ENCODE results near the gene GADL1.

Gene GADL1

DNA sequence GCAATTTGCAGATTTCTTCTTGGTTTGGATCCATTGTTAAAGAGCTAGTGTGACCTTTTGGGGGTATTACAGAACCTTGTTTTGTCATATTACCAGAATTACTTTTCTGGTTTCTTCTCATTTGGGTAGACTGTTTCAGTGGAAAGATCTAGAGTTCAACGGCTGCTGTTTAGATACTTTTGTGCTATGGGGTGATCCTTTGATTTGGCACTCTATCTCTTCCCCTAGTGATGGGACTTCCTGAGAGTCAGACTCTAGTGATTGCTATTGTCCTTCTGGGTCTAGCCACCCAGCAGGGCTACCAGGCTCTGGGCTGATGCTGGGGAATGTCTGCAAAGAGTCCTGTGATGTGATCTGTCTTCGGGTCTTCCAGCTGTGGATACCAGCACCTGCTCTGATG, 46.3 kb upstream of the GADL1 start:
- TF ChIP-seq POLR2AphosphoS5 (IDR thresholded peaks at IDR 0.05; ENCODE audit: low read depth, low read length) (no peak), FOXP2 (optimal IDR thresholded peaks at IDR 0.05; ENCODE audit: borderline replicate concordance, extremely low read depth, extremely low read length, insufficient read depth) (no peak), REST (IDR thresholded peaks at IDR 0.05; ENCODE audit: insufficient read depth in 1 of 2, low read depth in 2 of 2, low read length in 2 of 2) (no peak), SIN3A (IDR thresholded peaks at IDR 0.05; ENCODE audit: borderline replicate concordance, insufficient read depth, low read length) (no peak), TAF1 (IDR thresholded peaks at IDR 0.05; ENCODE audit: borderline replicate concordance, insufficient read depth, low read length) (no peak)

DNA sequence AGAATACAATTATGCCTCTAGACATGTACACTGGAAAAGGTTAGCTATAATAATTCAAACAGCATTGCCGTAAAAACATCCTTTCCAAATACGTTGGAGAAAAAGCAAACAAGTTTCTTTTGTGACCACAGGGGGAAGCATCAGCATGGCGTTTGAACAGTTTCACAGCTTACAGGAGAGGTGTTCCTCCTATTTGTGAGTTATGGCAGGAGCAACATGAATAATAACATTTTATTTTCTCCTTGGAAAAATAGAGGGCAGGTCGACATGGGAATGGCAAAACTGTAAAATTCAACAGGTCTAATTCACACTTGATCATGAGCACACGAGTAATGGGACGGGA, 39.7 kb upstream of the GADL1 start:
- TF ChIP-seq FOXP2 (optimal IDR thresholded peaks at IDR 0.05; ENCODE audit: borderline replicate concordance, extremely low read depth, extremely low read length, insufficient read depth) (no peak), POLR2AphosphoS5 (IDR thresholded peaks at IDR 0.05; ENCODE audit: low read depth, low read length) (no peak), TAF1 (IDR thresholded peaks at IDR 0.05; ENCODE audit: borderline replicate concordance, insufficient read depth, low read length) (no peak), REST (IDR thresholded peaks at IDR 0.05; ENCODE audit: insufficient read depth in 1 of 2, low read depth in 2 of 2, low read length in 2 of 2) (no peak), SIN3A (IDR thresholded peaks at IDR 0.05; ENCODE audit: borderline replicate concordance, insufficient read depth, low read length) (no peak)

DNA sequence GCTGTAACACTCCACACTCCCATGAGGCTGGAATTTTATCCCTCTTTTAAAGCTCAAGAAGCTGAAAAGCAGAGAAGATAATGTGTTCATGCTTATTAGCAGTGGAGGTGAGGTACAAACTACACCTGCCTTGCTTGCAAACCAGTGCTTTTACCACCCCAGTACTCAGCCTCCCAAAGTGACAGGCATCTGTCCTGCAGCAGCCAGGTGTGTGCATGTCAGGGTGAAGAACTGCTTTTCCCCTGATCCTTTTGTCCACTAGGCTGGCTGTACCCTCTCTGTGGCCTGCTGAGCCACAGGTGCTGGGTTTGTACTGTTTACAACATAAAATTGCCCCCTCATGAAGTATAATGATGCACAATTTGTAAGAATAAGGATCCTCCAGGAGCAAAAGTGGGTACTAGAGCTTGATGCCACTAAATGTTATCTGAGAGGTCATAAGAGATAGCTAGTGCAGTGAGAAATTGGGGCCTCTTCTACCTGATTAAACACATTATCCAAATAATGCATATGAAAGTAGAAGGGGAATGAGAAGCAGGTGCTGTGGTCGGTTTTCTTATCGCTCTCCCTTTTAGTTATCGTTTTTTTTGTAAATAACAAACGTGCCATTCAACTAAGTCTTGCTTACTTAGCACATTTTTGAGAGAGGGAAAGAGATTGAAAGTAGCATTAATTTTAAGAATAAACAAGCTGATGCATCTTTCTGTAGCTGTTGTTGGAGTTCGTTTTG, 39.2 kb upstream of the GADL1 start:
- TF ChIP-seq POLR2AphosphoS5 (IDR thresholded peaks at IDR 0.05; ENCODE audit: low read depth, low read length) (no peak), SIN3A (IDR thresholded peaks at IDR 0.05; ENCODE audit: borderline replicate concordance, insufficient read depth, low read length) (no peak), TAF1 (IDR thresholded peaks at IDR 0.05; ENCODE audit: borderline replicate concordance, insufficient read depth, low read length) (no peak), REST (IDR thresholded peaks at IDR 0.05; ENCODE audit: insufficient read depth in 1 of 2, low read depth in 2 of 2, low read length in 2 of 2) (no peak), FOXP2 (optimal IDR thresholded peaks at IDR 0.05; ENCODE audit: borderline replicate concordance, extremely low read depth, extremely low read length, insufficient read depth) (no peak)

DNA sequence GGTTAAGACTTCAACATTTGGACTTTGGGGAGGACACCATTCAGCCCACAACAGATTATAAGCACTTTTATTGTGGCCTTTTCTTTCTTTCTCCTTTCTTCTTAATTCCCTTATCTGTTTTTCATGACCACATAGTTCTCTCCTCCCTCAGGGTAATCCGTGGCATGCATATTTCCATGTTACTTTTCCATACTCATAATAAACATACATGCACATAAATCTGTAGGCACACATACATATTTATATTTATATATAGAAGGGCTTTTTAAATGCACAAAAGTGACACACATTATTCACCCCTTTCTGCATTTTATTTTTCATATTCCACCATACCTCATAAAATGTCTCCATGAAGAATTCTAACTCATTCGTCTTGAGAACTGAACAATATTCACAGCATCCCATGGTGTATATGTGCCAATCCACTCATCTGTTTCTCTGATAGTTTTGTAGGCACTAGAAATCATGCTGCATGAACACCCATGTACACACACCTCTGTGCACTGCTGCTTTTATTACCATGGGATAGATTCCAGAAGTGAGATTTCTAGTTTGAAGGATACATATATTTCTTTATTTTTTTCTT, 38.1 kb upstream of the GADL1 start:
- no peak for TF ChIP-seq TAF1 (IDR thresholded peaks at IDR 0.05; ENCODE audit: borderline replicate concordance, insufficient read depth, low read length)
- TF ChIP-seq FOXP2 (optimal IDR thresholded peaks at IDR 0.05; ENCODE audit: borderline replicate concordance, extremely low read depth, extremely low read length, insufficient read depth), result no peak
- TF ChIP-seq SIN3A (IDR thresholded peaks at IDR 0.05; ENCODE audit: borderline replicate concordance, insufficient read depth, low read length), result no peak

DNA sequence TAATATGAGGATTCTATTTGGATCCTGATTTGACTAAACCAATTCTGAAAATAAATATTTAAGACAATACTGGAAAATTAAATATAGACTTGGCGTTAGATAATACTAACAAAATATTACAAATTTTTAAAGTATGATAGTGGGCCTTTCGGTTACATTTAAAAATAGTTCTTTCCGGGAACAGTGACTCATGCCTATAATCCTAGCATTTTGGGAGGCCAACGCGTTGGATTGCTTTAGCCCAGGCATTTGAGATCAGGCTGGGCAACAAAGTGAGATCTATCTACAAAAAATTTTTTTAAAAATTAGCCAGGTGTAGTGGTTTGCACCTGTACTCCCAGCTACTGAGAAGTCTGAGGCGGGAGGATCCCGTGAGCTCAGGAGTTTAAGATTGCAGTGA, 30.3 kb upstream of the GADL1 start:
- no peak for TF ChIP-seq FOXP2 (optimal IDR thresholded peaks at IDR 0.05; ENCODE audit: borderline replicate concordance, extremely low read depth, extremely low read length, insufficient read depth)
- TF ChIP-seq TAF1 (IDR thresholded peaks at IDR 0.05; ENCODE audit: borderline replicate concordance, insufficient read depth, low read length), result no peak
- no peak for TF ChIP-seq POLR2AphosphoS5 (IDR thresholded peaks at IDR 0.05; ENCODE audit: low read depth, low read length)
- no peak for TF ChIP-seq SIN3A (IDR thresholded peaks at IDR 0.05; ENCODE audit: borderline replicate concordance, insufficient read depth, low read length)
- no peak for TF ChIP-seq REST (IDR thresholded peaks at IDR 0.05; ENCODE audit: insufficient read depth in 1 of 2, low read depth in 2 of 2, low read length in 2 of 2)

Measured in PFSK-1 (cell line).